ENCODE data around the gene CLRN1.
"Not testable (repeated sequence)": the region's sequence is repeated elsewhere in the genome, so short reads cannot be mapped to it uniquely, and the experiment has no call there.

Gene CLRN1, protein sequence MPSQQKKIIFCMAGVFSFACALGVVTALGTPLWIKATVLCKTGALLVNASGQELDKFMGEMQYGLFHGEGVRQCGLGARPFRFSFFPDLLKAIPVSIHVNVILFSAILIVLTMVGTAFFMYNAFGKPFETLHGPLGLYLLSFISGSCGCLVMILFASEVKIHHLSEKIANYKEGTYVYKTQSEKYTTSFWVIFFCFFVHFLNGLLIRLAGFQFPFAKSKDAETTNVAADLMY

DNA sequence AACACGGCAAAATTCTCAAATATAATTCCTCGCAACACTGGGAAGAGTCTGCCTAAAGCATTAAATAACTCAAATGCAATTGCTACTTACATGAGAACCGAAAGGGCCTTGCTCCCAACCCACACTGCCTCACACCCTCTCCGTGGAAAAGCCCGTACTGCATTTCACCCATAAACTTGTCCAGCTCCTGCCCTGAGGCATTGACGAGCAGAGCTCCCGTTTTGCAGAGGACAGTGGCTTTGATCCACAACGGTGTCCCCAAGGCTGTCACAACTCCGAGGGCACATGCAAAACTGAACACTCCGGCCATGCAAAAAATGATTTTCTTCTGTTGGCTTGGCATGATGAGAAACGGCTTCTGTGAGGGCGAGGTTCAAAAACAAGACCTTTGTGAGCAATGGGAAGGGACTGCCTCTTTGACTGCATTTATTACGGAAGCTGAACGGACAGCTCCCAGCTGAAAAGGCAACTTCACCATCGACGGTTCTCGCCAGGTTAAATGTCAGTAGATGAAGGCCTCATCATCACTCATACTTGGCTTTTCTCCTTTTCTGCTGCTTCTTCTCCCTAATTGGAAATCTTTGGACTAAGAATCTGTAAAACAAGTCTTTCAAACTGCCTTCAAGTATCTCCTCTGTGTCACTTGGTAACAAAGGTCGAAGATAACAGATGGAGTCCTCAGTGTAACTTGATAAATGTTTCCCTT, at the start of gene CLRN1:
Gene CLRN1 (minus strand): TSS at position 362 of the 706 bp plus-strand sequence. CDS start 19 bp downstream, at position 343.
- FAIRE-seq, result no peak

GRCh38 chr3:151016478-151016795, 43.9 kb upstream of the CLRN1 start:
- no peak for FAIRE-seq

- no peak for FAIRE-seq
These were observed 43.4 kb upstream of the CLRN1 start for GRCh38 chr3:151015767-151016477.

- FAIRE-seq, result no peak
These were observed 42.7 kb upstream of the CLRN1 start for GRCh38 chr3:151015181-151015580.

GRCh38 chr3:151014501-151015018, 42.0 kb upstream of the CLRN1 start:
- no peak for FAIRE-seq

- FAIRE-seq, result no peak
These were observed 40.2 kb upstream of the CLRN1 start for GRCh38 chr3:151012753-151013152.

DNA sequence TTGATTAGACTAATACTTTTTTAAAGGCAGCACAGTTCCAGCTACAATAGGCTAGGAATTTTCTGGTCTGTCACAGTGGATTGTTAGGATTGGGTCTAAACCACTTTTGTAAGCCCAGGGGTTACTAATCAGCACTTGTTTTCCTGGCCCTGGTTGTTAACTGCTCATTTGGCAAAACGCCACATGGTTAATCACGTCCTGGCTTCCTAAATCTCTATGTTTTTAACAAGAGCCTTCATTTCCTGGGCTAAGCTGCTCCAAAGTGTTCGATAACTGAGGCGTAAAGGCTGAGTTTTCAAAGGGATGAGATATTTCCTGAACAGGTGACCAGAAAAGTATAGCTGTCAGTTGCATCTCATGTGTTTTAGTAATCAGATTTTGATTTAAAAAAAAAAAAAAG, 38.9 kb upstream of the CLRN1 start:
- FAIRE-seq, result no peak

DNA sequence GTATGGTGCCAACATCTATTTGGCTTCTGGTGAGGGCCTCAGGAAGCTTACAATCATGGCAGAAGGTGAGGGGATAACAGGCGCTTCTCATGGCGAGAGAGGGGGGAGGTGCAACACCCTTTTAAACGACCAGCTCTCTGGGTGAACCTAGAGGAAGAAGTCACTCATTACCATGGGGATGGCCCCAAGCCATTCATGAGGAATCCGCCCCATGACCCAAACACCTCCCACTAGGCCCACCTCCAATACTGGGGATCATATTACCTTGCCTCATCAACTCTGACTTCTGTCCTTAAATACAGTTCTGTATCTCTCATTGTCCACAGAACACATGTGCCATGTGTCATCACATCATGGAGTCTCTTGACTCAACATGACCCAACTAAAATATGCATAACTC, 37.5 kb upstream of the CLRN1 start:
- FAIRE-seq, result no peak

GRCh38 chr3:151009430-151009829, 36.9 kb upstream of the CLRN1 start:
- FAIRE-seq, result no peak

DNA sequence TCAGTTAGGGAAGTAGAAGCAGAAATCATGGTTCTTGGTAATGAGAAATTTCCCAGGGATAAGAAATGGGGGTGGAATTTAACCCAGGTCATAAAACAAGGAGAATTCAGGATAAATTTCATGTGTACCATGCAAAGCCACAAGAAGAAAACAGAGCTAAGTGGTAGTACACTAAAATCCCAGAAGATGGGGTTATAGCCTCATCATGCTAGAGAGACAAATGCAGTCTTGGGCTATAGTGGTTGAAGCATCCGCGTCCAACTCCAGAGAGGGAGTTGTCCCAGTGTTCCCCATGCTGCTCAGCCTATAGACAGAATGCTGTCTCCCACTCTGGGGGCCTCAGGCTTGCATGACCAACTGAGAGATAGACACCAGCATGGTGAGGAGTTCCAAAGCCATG, 36.2 kb upstream of the CLRN1 start:
- FAIRE-seq, result no peak

GRCh38 chr3:151003768-151004134, 31.2 kb upstream of the CLRN1 start:
- FAIRE-seq, result no peak

GRCh38 chr3:151003029-151003767, 30.7 kb upstream of the CLRN1 start:
- no peak for FAIRE-seq

GRCh38 chr3:151002003-151002981, 29.8 kb upstream of the CLRN1 start:
- FAIRE-seq, result no peak

DNA sequence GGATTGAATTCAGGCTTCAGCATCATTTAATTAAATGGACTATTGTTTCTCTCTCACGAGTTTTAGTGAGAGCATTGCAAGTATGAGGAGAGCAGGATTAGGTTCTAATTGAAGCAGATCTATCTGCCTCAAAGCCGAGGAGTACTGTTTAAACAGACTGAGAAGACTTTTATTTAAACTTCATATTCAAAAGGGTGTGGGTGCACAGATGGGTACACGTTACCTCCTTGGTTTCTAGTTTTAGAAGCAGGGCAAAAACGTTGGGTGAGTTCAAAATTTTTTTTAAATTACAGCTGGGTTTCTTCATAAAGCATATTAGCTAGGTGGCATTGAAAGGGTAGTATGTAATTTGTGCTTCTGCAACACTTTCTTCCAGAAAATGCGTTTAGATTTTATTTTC, 26.5 kb upstream of the CLRN1 start:
- FAIRE-seq, result no peak

- FAIRE-seq, result no peak
These were observed 24.2 kb upstream of the CLRN1 start for GRCh38 chr3:150996731-150997130.

GRCh38 chr3:150995510-150995909, 23.0 kb upstream of the CLRN1 start:
- no peak for FAIRE-seq

DNA sequence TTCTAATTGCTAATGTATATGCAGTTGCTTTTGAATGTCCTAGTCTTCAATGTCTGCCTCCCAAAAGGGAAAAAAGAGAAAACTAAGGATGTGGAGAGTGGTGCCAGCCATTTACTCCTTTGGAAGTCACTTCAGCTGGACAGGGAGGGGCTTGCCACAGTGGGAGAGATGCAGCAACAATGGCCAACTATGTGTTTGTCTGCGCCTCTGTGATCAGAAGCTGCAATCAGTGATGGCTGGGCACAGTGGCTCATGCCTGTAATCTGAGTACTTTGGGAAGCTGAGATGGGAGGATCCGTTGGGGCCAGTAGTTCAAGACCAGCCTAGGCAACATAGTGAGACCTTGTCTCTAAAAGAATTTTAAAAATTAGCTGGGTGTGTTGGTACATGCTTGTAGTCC, 16.7 kb upstream of the CLRN1 start:
- FAIRE-seq, result no peak

- not testable (repeated sequence) for FAIRE-seq
These were observed 15.9 kb upstream of the CLRN1 start for GRCh38 chr3:150988395-150988794.

DNA sequence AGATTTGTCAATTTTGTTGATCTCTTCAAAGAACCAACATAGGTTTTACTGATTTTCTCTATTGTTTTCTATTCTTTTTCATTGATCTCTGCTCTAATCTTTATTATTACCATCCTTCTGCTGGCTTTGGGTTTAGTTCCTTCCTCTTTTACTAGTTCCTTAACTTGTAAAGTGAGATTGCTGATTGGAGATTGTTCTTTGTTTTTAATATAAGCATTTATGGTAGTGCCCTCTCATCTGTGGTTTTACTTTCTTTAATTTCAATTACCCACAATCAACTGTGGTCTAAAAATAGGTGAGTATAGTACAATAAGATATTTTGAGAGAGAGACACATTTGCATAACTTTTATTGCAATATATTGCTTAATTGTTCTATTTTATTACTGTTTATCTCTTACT, 13.2 kb upstream of the CLRN1 start:
- FAIRE-seq, result no peak

DNA sequence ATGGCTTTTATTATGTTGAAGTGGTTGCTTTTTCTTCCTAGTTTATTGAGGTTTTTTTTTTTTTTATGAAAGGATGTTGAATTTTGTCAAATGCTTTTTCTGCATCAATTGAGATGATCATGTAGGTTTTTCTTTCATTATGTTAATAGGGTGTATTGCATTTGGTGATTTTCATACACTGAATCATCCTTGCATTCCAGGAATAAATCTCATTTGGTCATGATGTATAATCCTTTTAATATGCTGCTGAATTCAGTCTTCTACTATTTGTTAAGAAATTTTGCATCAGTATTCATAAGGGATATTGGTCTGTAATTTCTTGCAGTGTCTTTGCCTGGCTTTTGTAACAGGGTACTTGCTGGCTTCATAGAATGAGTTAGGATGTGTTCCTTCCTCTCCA, 11.5 kb upstream of the CLRN1 start:
- no peak for FAIRE-seq

- FAIRE-seq, result no peak
These were observed 6.1 kb upstream of the CLRN1 start for GRCh38 chr3:150978566-150979148.

- no peak for FAIRE-seq
These were observed 3.5 kb upstream of the CLRN1 start for GRCh38 chr3:150975992-150976368.
